Skeletal muscle tissue (tissue), 4 donors: ENCODE measurements around the gene TBC1D8. TPM values are rescaled to one million over a fixed set of nuclear protein-coding genes. Genes with fewer than 3 reads are reported as not detected.

Experiments used
- H3K27ac ChIP-seq: one replicate; pipeline ENCODE4 v1.7.0; 2013; ENCODE audit warnings: mild to moderate bottlenecking, low read depth, low read length, inconsistent platforms
- H3K27me3 ChIP-seq, 3 donors: one replicate each; pipeline ENCODE4 v1.7.0; 2013; ENCODE audit warnings: low read length in 3 of 3; ENCODE audit not compliant: control insufficient read depth in 3 of 3, insufficient read depth in 3 of 3
- H3K36me3 ChIP-seq, 3 donors: one replicate each; pipeline ENCODE4 v1.7.0; 2013; ENCODE audit warnings: low read length in 3 of 3; ENCODE audit not compliant: control insufficient read depth in 3 of 3, insufficient read depth in 3 of 3
- H3K4me1 ChIP-seq, 3 donors: one replicate each; pipeline ENCODE4 v1.7.0; 2013; ENCODE audit warnings: low read length in 3 of 3, mild to moderate bottlenecking in 3 of 3; ENCODE audit not compliant: control insufficient read depth in 3 of 3, insufficient read depth in 3 of 3
- H3K4me3 ChIP-seq, 3 donors: one replicate each; pipeline ENCODE4 v1.7.0; 2013; ENCODE audit warnings: low read length in 3 of 3
- H3K9ac ChIP-seq, 3 donors: one replicate each; pipeline ENCODE4 v1.7.0; 2013; ENCODE audit warnings: low read length in 3 of 3, mild to moderate bottlenecking in 3 of 3, moderate library complexity in 2 of 3, low read depth in 1 of 3
- H3K9me3 ChIP-seq, 3 donors: one replicate each; pipeline ENCODE4 v1.7.0; 2013; ENCODE audit warnings: low read length in 3 of 3; ENCODE audit not compliant: control insufficient read depth in 3 of 3
- total RNA-seq: library from RNA; depleted of rRNA; stranded (reverse); fragments of >200 nt; gene quantifications from one replicate; pipeline ENCODE4 v1.2.3, GENCODE V29; 2014
- donor health status: Osteomylitis.

TBC1D8 gene
- total RNA-seq, 1 donor from 2014 or later = 16.2 TPM

- Histone ChIP-seq H3K4me3 (peak overlapping the region; percentile 5 to 42 (median 20)), H3K9me3 (no peaks in the 10 kb centered on the region), H3K9ac (peak overlapping the region; percentile 41 to 71 (median 46)), H3K27me3 (no peaks in the 10 kb centered on the region), H3K4me1 (peaks cover 64 to 80% (median 73%) of the 10 kb centered on the region in 3 donors), H3K27ac (peak overlapping the region; percentile 88), H3K36me3 (no peaks in the 10 kb centered on the region)
Measured at GRCh38 chr2:101114268-101114783, 36.9 kb downstream of the TBC1D8 start.

GRCh38 chr2:101113441-101114267 is 37.5 kb downstream of the TBC1D8 start:
- no peaks in the 10 kb centered on the region for H3K27me3 ChIP-seq
- H3K4me3 ChIP-seq = peak overlapping the region in 2 of 3 donors; percentile 15 to 27
- no peaks in the 10 kb centered on the region for H3K36me3 ChIP-seq
- H3K9ac ChIP-seq = peak overlapping the region in 2 of 3 donors; percentile 68 to 71
- H3K4me1 ChIP-seq = peaks cover 64 to 75% (median 70%) of the 10 kb centered on the region in 3 donors
- H3K9me3 ChIP-seq = no peaks in the 10 kb centered on the region
- H3K27ac ChIP-seq = peak overlapping the region; percentile 88

GRCh38 chr2:101112772-101113157 is 38.4 kb downstream of the TBC1D8 start:
- H3K27ac ChIP-seq = peak overlapping the region; percentile 88
- H3K9me3 ChIP-seq = no peaks in the 10 kb centered on the region

DNA sequence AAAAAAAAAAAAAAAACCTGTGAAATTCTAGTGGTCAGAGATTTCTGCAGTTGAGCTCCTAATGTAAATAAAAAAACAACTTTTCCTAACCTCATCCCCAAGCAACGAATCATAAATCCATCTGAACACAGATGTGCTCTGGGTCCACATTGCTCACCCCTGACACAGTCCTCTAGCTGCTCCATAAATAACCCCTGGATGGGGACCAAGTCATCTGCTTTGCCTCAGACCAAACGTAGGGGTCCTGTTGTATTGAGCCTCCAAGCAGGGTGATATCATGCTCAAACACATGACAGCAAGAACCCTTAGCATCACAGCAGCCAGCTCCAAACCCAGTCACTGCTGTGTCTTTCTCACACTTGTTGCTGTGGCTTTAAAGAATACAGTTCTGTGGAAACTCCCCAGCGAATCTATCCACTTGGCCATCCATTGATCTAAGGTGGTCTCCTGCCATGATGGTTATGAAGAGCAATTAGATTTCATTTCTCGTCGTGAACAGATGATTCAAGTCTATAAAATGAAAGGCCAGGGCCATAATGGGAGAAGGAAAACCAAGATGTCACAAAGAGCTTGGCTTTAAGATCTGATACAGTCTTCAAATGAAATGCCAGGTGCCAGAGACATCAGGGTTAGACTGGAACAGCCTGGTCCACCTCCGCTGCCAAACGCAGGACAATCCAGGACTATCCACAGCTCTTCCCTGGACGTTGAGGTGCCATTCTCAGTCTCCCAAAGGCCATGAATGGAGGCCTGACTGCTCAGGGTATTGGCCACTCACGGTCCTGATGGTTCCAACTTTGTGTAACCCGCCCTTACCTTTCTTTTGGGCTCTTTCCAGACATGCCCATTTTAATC is 39.0 kb downstream of the TBC1D8 start:
- H3K4me1 ChIP-seq = peaks cover 71 to 76% (median 72%) of the 10 kb centered on the region in 3 donors

More at GRCh38 chr2:101112772-101113157, 38.4 kb downstream of the TBC1D8 start:
- H3K27me3 ChIP-seq = no peaks in the 10 kb centered on the region
- peaks cover 65 to 71% (median 70%) of the 10 kb centered on the region in 3 donors for H3K4me1 ChIP-seq
- peak overlapping the region in 2 of 3 donors; percentile 1 to 49 for H3K4me3 ChIP-seq
- H3K36me3 ChIP-seq = no peaks in the 10 kb centered on the region
- H3K9ac ChIP-seq = peak overlapping the region in 2 of 3 donors; percentile 17

DNA sequence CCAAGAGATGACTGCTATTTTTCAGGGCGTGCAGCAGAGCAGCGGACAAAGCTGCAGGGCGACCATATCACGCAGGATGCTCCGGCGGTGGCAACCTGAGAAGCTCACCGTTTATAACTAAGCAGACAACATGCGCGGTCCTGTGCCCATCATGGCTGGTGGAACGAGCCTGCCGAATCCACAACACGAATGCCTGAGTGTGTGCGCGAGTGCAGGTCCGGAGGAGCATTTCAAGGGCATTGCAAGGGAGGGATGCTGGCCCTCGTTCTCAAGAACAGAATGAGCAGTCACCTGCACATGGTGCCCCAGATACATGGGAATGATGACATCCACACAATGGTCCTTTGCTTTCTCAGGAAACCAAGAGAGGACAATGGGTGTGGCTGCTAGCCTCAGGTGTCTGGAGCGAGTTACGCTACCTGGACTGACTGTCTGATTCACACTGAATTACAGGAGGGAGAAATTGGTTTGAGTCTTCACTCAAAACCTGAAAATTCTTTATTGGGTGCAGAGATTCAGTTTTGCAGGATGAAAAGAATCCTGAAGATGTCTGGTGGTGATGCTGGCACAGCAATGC is 39.8 kb downstream of the TBC1D8 start:
- Histone ChIP-seq H3K27ac (peak overlapping the region; percentile 88), H3K4me3 (peak overlapping the region in 2 of 3 donors; percentile 4 to 54), H3K4me1 (peaks cover 75 to 78% (median 78%) of the 10 kb centered on the region in 3 donors), H3K36me3 (no peaks in the 10 kb centered on the region), H3K9ac (peak overlapping the region in 1 of 3 donors; percentile 35), H3K27me3 (no peaks in the 10 kb centered on the region), H3K9me3 (no peaks in the 10 kb centered on the region)

More for the DNA sequence above, 39.0 kb downstream of the TBC1D8 start:
- peak overlapping the region in 2 of 3 donors; percentile 1 to 49 for H3K4me3 ChIP-seq
- H3K27ac ChIP-seq = peak overlapping the region; percentile 88
- peak overlapping the region; percentile 15 to 17 (median 17) for H3K9ac ChIP-seq
- no peaks in the 10 kb centered on the region for H3K36me3 ChIP-seq
- H3K9me3 ChIP-seq = no peaks in the 10 kb centered on the region
- H3K27me3 ChIP-seq = no peaks in the 10 kb centered on the region

GRCh38 chr2:101109451-101110118 is 41.6 kb downstream of the TBC1D8 start:
- H3K4me1 ChIP-seq = peaks cover 68 to 70% (median 69%) of the 10 kb centered on the region in 3 donors
- peak overlapping the region; percentile 88 for H3K27ac ChIP-seq
- H3K4me3 ChIP-seq = peak overlapping the region; percentile 46 to 72 (median 63)
- H3K9ac ChIP-seq = peak overlapping the region; percentile 51 to 83 (median 70)
- H3K27me3 ChIP-seq = no peaks in the 10 kb centered on the region
- H3K36me3 ChIP-seq = no peaks in the 10 kb centered on the region
- no peaks in the 10 kb centered on the region for H3K9me3 ChIP-seq

DNA sequence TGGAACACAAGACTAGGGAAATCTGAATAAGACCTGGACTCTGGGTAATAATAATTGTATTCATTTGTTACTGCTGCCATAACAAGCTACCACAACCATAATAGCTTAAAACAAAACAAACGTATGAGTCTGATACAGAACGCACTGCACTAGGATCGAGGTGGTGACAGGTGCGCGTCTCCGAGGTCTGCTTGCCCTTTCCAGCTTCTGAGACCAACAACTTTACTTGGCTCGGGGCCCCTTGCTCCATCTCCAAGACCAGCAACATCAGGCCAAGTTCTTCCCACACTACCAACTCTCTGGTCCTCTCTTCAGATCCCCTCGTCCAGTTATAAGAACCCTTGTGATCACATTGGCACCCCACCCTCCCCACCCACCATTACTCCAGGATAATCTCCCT is 42.8 kb downstream of the TBC1D8 start:
- H3K9me3 ChIP-seq = no peaks in the 10 kb centered on the region
- peak overlapping the region; percentile 46 to 72 (median 63) for H3K4me3 ChIP-seq
- peaks cover 57 to 60% (median 59%) of the 10 kb centered on the region in 3 donors for H3K4me1 ChIP-seq
- H3K27me3 ChIP-seq = no peaks in the 10 kb centered on the region
- peak overlapping the region; percentile 88 for H3K27ac ChIP-seq
- no peaks in the 10 kb centered on the region for H3K36me3 ChIP-seq
- peak overlapping the region in 2 of 3 donors; percentile 28 to 70 for H3K9ac ChIP-seq

- Histone ChIP-seq H3K4me3 (peak overlapping the region in 2 of 3 donors; percentile 21 to 30), H3K27ac (peak overlapping the region; percentile 88), H3K4me1 (peaks cover 46 to 50% (median 48%) of the 10 kb centered on the region in 3 donors)
Measured at GRCh38 chr2:101107241-101107640, 43.9 kb downstream of the TBC1D8 start.

More at GRCh38 chr2:101107241-101107640, 43.9 kb downstream of the TBC1D8 start:
- Histone ChIP-seq H3K9me3 (no peaks in the 10 kb centered on the region), H3K27me3 (no peaks in the 10 kb centered on the region), H3K9ac (no peak overlapping the region), H3K36me3 (no peaks in the 10 kb centered on the region)
